ENCODE results near the gene TMEM184B. TPM values are rescaled to one million over a fixed set of nuclear protein-coding genes. Genes with fewer than 3 reads are reported as not detected.

The TMEM184B gene
- polyA plus RNA-seq, 2 of the 4 experiments (the other 2 are of a cell fraction): 22.2 to 36.8 TPM

GRCh38 chr22:38196791-38197419, 75.9 kb downstream of the TMEM184B start:
- CTCF ChIA-PET: interaction anchor here (0.7 kb wide), 1 partner anchor 145 kb away, joined by 4 read pairs; no protein-coding TSS in a partner anchor
- Histone ChIP-seq H3K4me1 (peaks cover 4% of the 10 kb centered on the region; the same call in 1 of the 3 replicates), H3K9me3 (no peaks in the 10 kb centered on the region), H3K27ac (no peak overlapping the region), H3K4me3 (no peak overlapping the region), H3K4me2 (no peak overlapping the region)
- no peak for DNase-seq (ENCODE audit: low read depth in 1 of 2, low spot score in 1 of 2)
- no peak for TF ChIP-seq KDM5A (IDR thresholded peaks at IDR 0.05)
- no peak for TF ChIP-seq JUN (IDR thresholded peaks at IDR 0.05)
- TF ChIP-seq GATA3 (IDR thresholded peaks at IDR 0.05; ENCODE audit: borderline replicate concordance): no peak
- no peak for TF ChIP-seq E2F6 (IDR thresholded peaks at IDR 0.05; ENCODE audit: borderline replicate concordance, low read depth)
- no peak for TF ChIP-seq EHMT2 (IDR thresholded peaks at IDR 0.05; ENCODE audit: low read depth)
- no peak for TF ChIP-seq EP300 (IDR thresholded peaks at IDR 0.05)
- TF ChIP-seq CBX2 (IDR thresholded peaks at IDR 0.05; ENCODE audit: borderline replicate concordance, low read depth): no peak
- TF ChIP-seq JUNB (IDR thresholded peaks at IDR 0.05): no peak
- no peak for TF ChIP-seq TP53 (CRISPR knock-in tag; IDR thresholded peaks at IDR 0.05)
- TF ChIP-seq HOXB5 (CRISPR knock-in tag; IDR thresholded peaks at IDR 0.05): no peak
- TF ChIP-seq ELK1 (IDR thresholded peaks at IDR 0.05; ENCODE audit: low read depth, low read length): no peak
- TF ChIP-seq RARB (CRISPR knock-in tag; IDR thresholded peaks at IDR 0.05): no peak
- no peak for ATAC-seq
- 85% methylated on average over 19 of the region's 19 CpGs for WGBS (ENCODE audit: missing lambda C conversion rate)
- POLR2A ChIA-PET: no interaction called here
- FAIRE-seq: no peak

- TF ChIP-seq JUNB (IDR thresholded peaks at IDR 0.05) (no peak), JUN (IDR thresholded peaks at IDR 0.05) (no peak), RCOR1 (IDR thresholded peaks at IDR 0.05; ENCODE audit: low read depth, low read length) (no peak), HDAC2 (IDR thresholded peaks at IDR 0.05) (no peak), ESRRA (IDR thresholded peaks at IDR 0.05; ENCODE audit: borderline replicate concordance, low read length) (no peak), EP300 (IDR thresholded peaks at IDR 0.05) (no peak), GATA3 (IDR thresholded peaks at IDR 0.05; ENCODE audit: borderline replicate concordance) (no peak), USF2 (IDR thresholded peaks at IDR 0.05) (no peak), KDM1A (IDR thresholded peaks at IDR 0.05; ENCODE audit: low read depth) (no peak), EHMT2 (IDR thresholded peaks at IDR 0.05; ENCODE audit: low read depth) (no peak)
- no peak for DNase-seq (ENCODE audit: low read depth in 1 of 2, low spot score in 1 of 2)
- Histone ChIP-seq H3K9me3 (no peaks in the 10 kb centered on the region), H3K4me3 (no peak overlapping the region), H3K4me2 (no peak overlapping the region), H3K27ac (no peak overlapping the region), H3K4me1 (no peaks in the 10 kb centered on the region)
- POLR2A ChIA-PET: interaction anchor here (0.6 kb wide), 1 partner anchor 161 kb away, joined by 3 read pairs; no protein-coding TSS in a partner anchor
- no peak for ATAC-seq
- FAIRE-seq: no peak
- CTCF ChIA-PET: no interaction called here
- 67% methylated on average over 6 of the region's 6 CpGs for WGBS (ENCODE audit: missing lambda C conversion rate)
Measured at GRCh38 chr22:38193580-38193979, 79.2 kb downstream of the TMEM184B start.

GRCh38 chr22:38192475-38192863, 80.3 kb downstream of the TMEM184B start:
- no peak overlapping the region for H3K4me3 ChIP-seq
- ChIA-PET CTCF (no interaction called here), POLR2A (interaction anchor here (0.8 kb wide), 1 partner anchor 11 kb away, joined by 3 read pairs; the partner anchor contains the start of gene PLA2G6)
- no peak for ATAC-seq
- no peak for TF ChIP-seq ESRRA (IDR thresholded peaks at IDR 0.05; ENCODE audit: borderline replicate concordance, low read length)
- no peak for TF ChIP-seq SREBF2 (IDR thresholded peaks at IDR 0.05)
- peaks cover 7% of the 10 kb centered on the region for H3K4me1 ChIP-seq
- no peak overlapping the region for H3K27ac ChIP-seq
- 93% methylated on average over 3 of the region's 3 CpGs for WGBS (ENCODE audit: missing lambda C conversion rate)
- H3K4me2 ChIP-seq: no peak overlapping the region
- DNase-seq (ENCODE audit: low read depth in 1 of 2, low spot score in 1 of 2): no peak
- no peaks in the 10 kb centered on the region for H3K9me3 ChIP-seq
- FAIRE-seq: no peak
